ENCODE results near the gene PPP6R3. TPM values are rescaled to one million over a fixed set of nuclear protein-coding genes. Genes with fewer than 3 reads are reported as not detected.

PPP6R3 gene
- total RNA-seq, 1 donor from 2014 or later: 121 TPM

GRCh38 chr11:68500206-68500605 lies 39.7 kb downstream of the PPP6R3 start:
- Histone ChIP-seq H3K27ac (no peak overlapping the region), H3K27me3 (no peaks in the 10 kb centered on the region), H3K4me3 (no peak overlapping the region), H3K9me3 (no peaks in the 10 kb centered on the region), H3K4me1 (peaks cover 72% of the 10 kb centered on the region), H3K36me3 (no peaks in the 10 kb centered on the region)
- TF ChIP-seq CTCF (IDR thresholded peaks at IDR 0.05) (no peak), POLR2A (IDR thresholded peaks at IDR 0.05) (no peak), POLR2AphosphoS5 (IDR thresholded peaks at IDR 0.05; ENCODE audit: insufficient read depth in 1 of 2, low read depth in 1 of 2) (no peak)
- intact Hi-C loops (cut with DNase I): no loop called here
- no peak for DNase-seq (ENCODE audit: extremely low spot score in 2 of 2)

- no peak overlapping the region for H3K27ac ChIP-seq
- no peaks in the 10 kb centered on the region for H3K27me3 ChIP-seq
- H3K36me3 ChIP-seq: no peaks in the 10 kb centered on the region
- no peak for DNase-seq (ENCODE audit: extremely low spot score in 2 of 2)
- intact Hi-C loops (cut with DNase I): no loop called here
- no peak overlapping the region for H3K4me3 ChIP-seq
- no peaks in the 10 kb centered on the region for H3K9me3 ChIP-seq
- TF ChIP-seq POLR2A (IDR thresholded peaks at IDR 0.05): no peak
- no peak for TF ChIP-seq CTCF (IDR thresholded peaks at IDR 0.05)
- TF ChIP-seq POLR2AphosphoS5 (IDR thresholded peaks at IDR 0.05; ENCODE audit: insufficient read depth in 1 of 2, low read depth in 1 of 2): no peak
- peaks cover 83% of the 10 kb centered on the region for H3K4me1 ChIP-seq
These were observed 41.3 kb downstream of the PPP6R3 start for GRCh38 chr11:68501813-68502212.

- no peak overlapping the region for H3K27ac ChIP-seq
These were observed 42.7 kb downstream of the PPP6R3 start for GRCh38 chr11:68503251-68503687.

GRCh38 chr11:68503792-68504191 lies 43.2 kb downstream of the PPP6R3 start:
- TF ChIP-seq POLR2AphosphoS5 (IDR thresholded peaks at IDR 0.05; ENCODE audit: insufficient read depth in 1 of 2, low read depth in 1 of 2) (no peak), POLR2A (IDR thresholded peaks at IDR 0.05) (no peak), CTCF (IDR thresholded peaks at IDR 0.05) (no peak)
- peaks cover 92% of the 10 kb centered on the region for H3K4me1 ChIP-seq
- H3K9me3 ChIP-seq: no peaks in the 10 kb centered on the region
- no peaks in the 10 kb centered on the region for H3K27me3 ChIP-seq
- DNase-seq (ENCODE audit: extremely low spot score in 2 of 2): no peak
- intact Hi-C loops (cut with DNase I): no loop called here
- no peak overlapping the region for H3K4me3 ChIP-seq
- no peak overlapping the region for H3K27ac ChIP-seq
- H3K36me3 ChIP-seq: no peaks in the 10 kb centered on the region

More at GRCh38 chr11:68503251-68503687, 42.7 kb downstream of the PPP6R3 start:
- no peaks in the 10 kb centered on the region for H3K36me3 ChIP-seq
- TF ChIP-seq CTCF (IDR thresholded peaks at IDR 0.05): no peak
- TF ChIP-seq POLR2A (IDR thresholded peaks at IDR 0.05): no peak
- no peak for TF ChIP-seq POLR2AphosphoS5 (IDR thresholded peaks at IDR 0.05; ENCODE audit: insufficient read depth in 1 of 2, low read depth in 1 of 2)
- H3K4me1 ChIP-seq: peaks cover 92% of the 10 kb centered on the region
- no peaks in the 10 kb centered on the region for H3K27me3 ChIP-seq
- no peaks in the 10 kb centered on the region for H3K9me3 ChIP-seq
- DNase-seq (ENCODE audit: extremely low spot score in 2 of 2): no peak
- intact Hi-C loops (cut with DNase I): no loop called here
- no peak overlapping the region for H3K4me3 ChIP-seq

GRCh38 chr11:68504432-68505066 lies 44.0 kb downstream of the PPP6R3 start:
- no peak for DNase-seq (ENCODE audit: extremely low spot score in 2 of 2)
- no peak for TF ChIP-seq CTCF (IDR thresholded peaks at IDR 0.05)
- no peak for TF ChIP-seq POLR2A (IDR thresholded peaks at IDR 0.05)
- TF ChIP-seq POLR2AphosphoS5 (IDR thresholded peaks at IDR 0.05; ENCODE audit: insufficient read depth in 1 of 2, low read depth in 1 of 2): no peak
- Histone ChIP-seq H3K27me3 (no peaks in the 10 kb centered on the region), H3K4me3 (no peak overlapping the region), H3K4me1 (peaks cover 88% of the 10 kb centered on the region), H3K36me3 (no peaks in the 10 kb centered on the region), H3K9me3 (no peaks in the 10 kb centered on the region), H3K27ac (no peak overlapping the region)
- intact Hi-C loops (cut with DNase I): no loop called here

Measured in vagina (tissue), 2 donors.